ENCODE data around the gene BORCS8. TPM values are rescaled to one million over a fixed set of nuclear protein-coding genes. Genes with fewer than 3 reads are reported as not detected.

The BORCS8 gene
- total RNA-seq, 4 donors from 2014 or later, result 11.8 to 29.1 (median 18.8) TPM

DNA sequence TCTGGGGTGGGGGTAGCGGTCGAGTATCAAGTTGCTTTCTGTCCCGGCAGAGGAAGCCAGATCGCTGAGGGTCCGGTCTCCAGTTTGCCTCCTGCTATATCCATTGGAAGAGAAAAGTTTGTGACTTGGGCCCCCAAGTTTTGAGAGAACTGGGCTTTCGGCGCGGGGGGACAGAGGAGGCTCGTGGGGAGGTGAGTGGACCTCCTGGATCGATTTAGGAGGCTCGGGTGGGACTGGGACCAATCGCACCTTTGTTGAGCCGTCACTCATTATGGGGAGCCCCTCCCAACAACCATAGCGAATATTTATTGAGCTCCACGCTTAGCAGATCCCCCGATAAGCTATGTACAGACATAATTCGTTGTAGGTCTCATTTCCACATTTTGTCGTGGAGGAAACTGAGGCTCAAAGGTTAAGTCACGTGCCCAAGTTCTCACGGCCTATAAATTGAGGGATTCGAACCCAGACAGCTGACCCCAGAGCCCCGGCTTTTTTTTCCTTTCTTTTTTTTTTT is 1.0 kb upstream of the BORCS8 start:
- Histone ChIP-seq H3K4me1 (peaks cover 5 to 59% (median 36%) of the 10 kb centered on the region in 4 donors), H3K27ac (peak overlapping the region; percentile 73 to 98 (median 98))

DNA sequence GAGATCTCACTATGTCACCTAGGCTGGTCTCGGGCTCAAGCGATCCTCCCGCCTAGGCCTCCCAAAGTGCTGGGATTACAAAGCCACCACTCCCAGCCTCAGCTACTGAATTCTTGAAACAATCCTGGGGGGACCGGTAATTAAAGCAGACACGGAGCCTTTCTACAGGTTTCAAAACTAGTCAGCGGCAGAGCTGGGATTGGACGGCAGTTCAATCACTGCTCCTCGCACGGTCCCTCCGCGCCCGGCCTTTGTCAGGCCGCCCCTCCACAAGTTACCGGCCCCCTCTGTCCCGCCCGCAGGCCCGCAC is 229 bp downstream of the BORCS8 start:
- 1% methylated on average over 17 of the region's 17 CpGs for WGBS, 2 donors
- H3K4me1 ChIP-seq, result peaks cover 5 to 59% (median 36%) of the 10 kb centered on the region in 4 donors
- H3K36me3 ChIP-seq, result peaks cover 0 to 23% (median under 1%) of the 10 kb centered on the region in 3 donors
- H3K9me3 ChIP-seq, result no peaks in the 10 kb centered on the region
- no peak for TF ChIP-seq POLR2A (IDR thresholded peaks at IDR 0.05)
- no peak for TF ChIP-seq EP300 (IDR thresholded peaks at IDR 0.05)
- no peak for TF ChIP-seq CTCF (IDR thresholded peaks at IDR 0.05)
- H3K27ac ChIP-seq, result peak overlapping the region; percentile 98
- no peak for DNase-seq (ENCODE audit: low spot score in 2 of 2)
- H3K27me3 ChIP-seq, result no peaks in the 10 kb centered on the region
- peak overlapping the region; percentile 72 to 78 (median 74) for H3K4me3 ChIP-seq

More for the DNA sequence above, 1.0 kb upstream of the BORCS8 start:
- H3K36me3 ChIP-seq, result peaks cover 0 to 25% (median 13%) of the 10 kb centered on the region in 3 donors
- TF ChIP-seq CTCF (IDR thresholded peaks at IDR 0.05) (no peak), POLR2A (IDR thresholded peaks at IDR 0.05) (no peak), EP300 (IDR thresholded peaks at IDR 0.05) (no peak)
- 1% methylated on average over 22 of the region's 22 CpGs for WGBS, 2 donors
- peak overlapping the region; percentile 72 to 78 (median 74) for H3K4me3 ChIP-seq
- H3K27me3 ChIP-seq, result no peaks in the 10 kb centered on the region
- no peaks in the 10 kb centered on the region for H3K9me3 ChIP-seq
- DNase-seq (ENCODE audit: low spot score in 2 of 2), result no peak

GRCh38 chr19:19186742-19187141 is 5.2 kb downstream of the BORCS8 start:
- Histone ChIP-seq H3K4me3 (no peak overlapping the region), H3K9me3 (no peaks in the 10 kb centered on the region), H3K36me3 (peaks cover 0 to 63% (median 0%) of the 10 kb centered on the region in 3 donors), H3K27me3 (no peaks in the 10 kb centered on the region), H3K27ac (no peak overlapping the region), H3K4me1 (peaks cover 5 to 41% (median 18%) of the 10 kb centered on the region in 4 donors)
- no peak for DNase-seq (ENCODE audit: low spot score in 2 of 2)
- 90 to 97% methylated on average over 13 to 14 of the region's 14 CpGs for WGBS, 2 donors
- TF ChIP-seq POLR2A (IDR thresholded peaks at IDR 0.05), result no peak

- Histone ChIP-seq H3K9me3 (no peaks in the 10 kb centered on the region), H3K4me3 (no peak overlapping the region), H3K27ac (no peak overlapping the region), H3K27me3 (no peaks in the 10 kb centered on the region), H3K4me1 (peaks cover 5 to 36% (median 15%) of the 10 kb centered on the region in 4 donors), H3K36me3 (peaks cover 0 to 69% (median 0%) of the 10 kb centered on the region in 3 donors)
- no peak for DNase-seq (ENCODE audit: low spot score in 2 of 2)
- TF ChIP-seq CTCF (IDR thresholded peaks at IDR 0.05) (peak in 3 of 5 experiments; percentile 30 to 40 (median 30)), EP300 (IDR thresholded peaks at IDR 0.05) (no peak), POLR2A (IDR thresholded peaks at IDR 0.05) (no peak)
- WGBS, 2 donors, result 56 to 75% methylated on average over 4 to 5 of the region's 9 CpGs
These were observed 5.9 kb downstream of the BORCS8 start for GRCh38 chr19:19185853-19186740.

GRCh38 chr19:19181488-19181998 is 10.4 kb downstream of the BORCS8 start:
- Histone ChIP-seq H3K36me3 (peaks cover 0 to 96% (median 0%) of the 10 kb centered on the region in 3 donors), H3K27me3 (no peaks in the 10 kb centered on the region), H3K27ac (no peak overlapping the region), H3K4me1 (peaks cover 0 to 7% (median 0%) of the 10 kb centered on the region in 4 donors), H3K4me3 (no peak overlapping the region), H3K9me3 (peaks cover 0 to 8% (median 0%) of the 10 kb centered on the region in 4 donors)
- DNase-seq (ENCODE audit: low spot score in 2 of 2), result no peak
- WGBS, 2 donors, result 85 to 88% methylated on average over 9 of the region's 9 CpGs
- no peak for TF ChIP-seq POLR2A (IDR thresholded peaks at IDR 0.05)
- no peak for TF ChIP-seq EP300 (IDR thresholded peaks at IDR 0.05)
- no peak for TF ChIP-seq CTCF (IDR thresholded peaks at IDR 0.05)

Measured in tibial nerve (tissue), 4 donors.